HepG2 (cell line): ENCODE results near the gene MAPK11. TPM values are rescaled to one million over a fixed set of nuclear protein-coding genes. Genes with fewer than 3 reads are reported as not detected.

Source experiments
- FOXC1 ChIP-seq: sonication (generic); formaldehyde crosslinking; IDR thresholded peaks from 2 replicates; pipeline ENCODE4 v1.8.0; 2022; ENCODE audit warnings: mild to moderate bottlenecking, missing genetic modification reagents, borderline replicate concordance
- NFIB ChIP-seq: sonication (generic); formaldehyde crosslinking; IDR thresholded peaks from 2 replicates; pipeline ENCODE4 v1.9.0; 2021; ENCODE audit warnings: missing genetic modification reagents, mild to moderate bottlenecking, borderline replicate concordance
- NFYC ChIP-seq: IDR thresholded peaks from 2 replicates; pipeline ENCODE4 v1.6.1; 2016; ENCODE audit warnings: missing genetic modification reagents, missing compliant biosample characterization
- RARG ChIP-seq: sonication (generic); formaldehyde crosslinking; IDR thresholded peaks from 2 replicates; pipeline ENCODE4 v1.4.0; 2020; ENCODE audit warnings: low read depth, mild to moderate bottlenecking, missing genetic modification reagents
- SOX5 ChIP-seq: IDR thresholded peaks from 2 replicates; pipeline ENCODE4 v1.6.1; 2016; ENCODE audit warnings: borderline replicate concordance
- SRF ChIP-seq: IDR thresholded peaks from 2 replicates; pipeline ENCODE4 v1.6.1; 2011; ENCODE audit warnings: mild to moderate bottlenecking, low read depth, low read length, moderate library complexity
- TOE1 ChIP-seq: sonication (generic); formaldehyde crosslinking; IDR thresholded peaks from 2 replicates; pipeline ENCODE4 v1.4.0; 2020; ENCODE audit warnings: mild to moderate bottlenecking, missing genetic modification reagents
- ZNF121 ChIP-seq: sonication (generic); formaldehyde crosslinking; IDR thresholded peaks from 2 replicates; pipeline ENCODE4 v1.5.0; 2020; ENCODE audit warnings: mild to moderate bottlenecking, missing genetic modification reagents
- ZNF224 ChIP-seq: sonication (generic); formaldehyde crosslinking; IDR thresholded peaks from 2 replicates; pipeline ENCODE4 v1.5.0; 2020; ENCODE audit warnings: mild to moderate bottlenecking, missing genetic modification reagents
- ZNF274 ChIP-seq: sonication (generic); formaldehyde crosslinking; IDR thresholded peaks from 2 replicates; pipeline ENCODE4 v1.5.1; 2020; ENCODE audit warnings: mild to moderate bottlenecking, missing genetic modification reagents
- ZNF510 ChIP-seq: sonication (generic); formaldehyde crosslinking; IDR thresholded peaks from 2 replicates; pipeline ENCODE4 v1.4.0; 2020; ENCODE audit warnings: low read depth, mild to moderate bottlenecking, missing genetic modification reagents
- ZNF563 ChIP-seq: sonication (generic); formaldehyde crosslinking; IDR thresholded peaks from 2 replicates; pipeline ENCODE4 v1.8.0; 2022; ENCODE audit warnings: mild to moderate bottlenecking, moderate library complexity, missing genetic modification reagents
- ZNF724P ChIP-seq: sonication (generic); formaldehyde crosslinking; IDR thresholded peaks from 2 replicates; pipeline ENCODE4 v1.8.0; 2022; ENCODE audit warnings: missing genetic modification reagents, borderline replicate concordance
- ZNF790 ChIP-seq: sonication (generic); formaldehyde crosslinking; IDR thresholded peaks from 2 replicates; pipeline ENCODE4 v1.8.0; 2022; ENCODE audit warnings: missing genetic modification reagents, mild to moderate bottlenecking, borderline replicate concordance
- polyA plus RNA-seq, 8 experiments: library from polyadenylated mRNA; depleted of rRNA in 3 of 8; stranded (reverse) in 7 of 8; unstranded in 1 of 8; fragments of >200 nt; fragmentation: Illumina TruSeq in 4 of 8; extraction: Trizol in 4 of 8; gene quantifications; 2 replicates each; pipeline versions ENCODE4 v1.2.1 to v1.2.3, GENCODE V29; 2011 to 2016; ENCODE audit warnings: low read depth in 4 of 8, missing spikeins in 1 of 8, mixed read lengths in 1 of 8; ENCODE audit not compliant: insufficient read depth in 1 of 8
- total RNA-seq, 5 experiments: library from RNA; depleted of rRNA; stranded (reverse); fragments of >200 nt; fragmentation: Illumina TruSeq; extraction: Trizol; gene quantifications; 2 replicates each; pipeline ENCODE4 v1.2.3, GENCODE V29; 2016; ENCODE audit warnings: low read depth in 1 of 5
- TF ChIP-seq, protein P1 (sequence below): sonication (generic); formaldehyde crosslinking; IDR thresholded peaks from 2 replicates; pipeline ENCODE4 v1.4.0; 2020; ENCODE audit warnings: missing genetic modification reagents, borderline replicate concordance
- TF ChIP-seq, protein P2 (sequence below): sonication (generic); formaldehyde crosslinking; IDR thresholded peaks from 2 replicates; pipeline ENCODE4 v1.4.0; 2020; ENCODE audit warnings: missing genetic modification reagents; ENCODE audit errors: not compliant biosample characterization
- TF ChIP-seq, protein P3 (sequence below): sonication (generic); formaldehyde crosslinking; IDR thresholded peaks from 2 replicates; pipeline ENCODE4 v1.9.0; 2021; ENCODE audit warnings: missing genetic modification reagents, mild to moderate bottlenecking, borderline replicate concordance
- TF ChIP-seq, protein P4 (sequence below): IDR thresholded peaks from 2 replicates; pipeline ENCODE4 v1.6.1; 2016; ENCODE audit warnings: missing genetic modification reagents, missing compliant biosample characterization
- TF ChIP-seq, protein P5 (sequence below): sonication (generic); formaldehyde crosslinking; IDR thresholded peaks from 2 replicates; pipeline ENCODE4 v1.5.0; 2020; ENCODE audit warnings: mild to moderate bottlenecking, missing genetic modification reagents
- TF ChIP-seq, protein P6 (sequence below): sonication (generic); formaldehyde crosslinking; IDR thresholded peaks from 2 replicates; pipeline ENCODE4 v1.4.0; 2020; ENCODE audit warnings: missing genetic modification reagents

The MAPK11 gene
- total and polyA plus RNA-seq, 2 of the 13 experiments (the other 11 are each of a cell fraction or from before 2014, with no cell fraction given): 0.15 to 0.17 TPM

DNA sequence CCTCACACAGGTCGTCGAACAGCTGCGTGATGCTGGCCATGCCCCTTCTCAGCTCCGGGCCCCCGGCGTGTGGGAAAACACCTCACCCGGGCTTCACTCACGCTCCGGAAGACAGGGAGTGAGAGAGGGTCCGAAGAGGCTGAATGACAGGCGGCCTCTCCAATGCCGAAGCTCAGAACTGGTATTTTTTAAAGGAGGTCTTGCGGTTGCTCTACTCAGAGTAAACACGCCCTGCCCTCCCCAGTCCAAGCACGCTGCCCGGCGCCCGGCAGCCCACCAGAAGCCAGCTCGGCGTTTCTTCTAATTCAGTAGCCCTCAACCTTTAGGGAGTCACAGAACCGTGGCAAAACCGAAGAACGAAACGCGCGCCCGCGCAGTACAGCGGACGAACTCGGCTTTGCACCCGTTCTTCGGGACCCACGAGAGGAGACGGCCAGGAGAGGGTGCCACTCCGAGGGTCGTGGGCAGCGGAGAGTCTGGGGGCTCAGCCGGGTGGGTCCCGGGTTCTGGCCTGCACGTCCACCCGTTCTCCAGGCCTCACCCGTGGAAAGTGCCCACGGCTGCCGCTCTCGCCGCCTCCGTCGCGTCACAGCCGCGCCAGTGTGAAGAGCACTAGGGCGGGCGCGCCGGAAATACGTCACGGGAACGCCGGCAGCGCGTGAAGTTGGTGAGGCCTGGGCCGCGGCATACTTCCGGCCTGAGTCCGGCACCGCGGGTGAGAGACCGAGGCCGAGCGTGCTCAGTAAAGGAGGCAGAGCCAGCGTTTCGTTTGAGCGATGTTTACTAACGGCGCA, 25.6 kb downstream of the MAPK11 start, which contains the start of gene TUBGCP6 (continued):
- TF ChIP-seq, protein P1, sequence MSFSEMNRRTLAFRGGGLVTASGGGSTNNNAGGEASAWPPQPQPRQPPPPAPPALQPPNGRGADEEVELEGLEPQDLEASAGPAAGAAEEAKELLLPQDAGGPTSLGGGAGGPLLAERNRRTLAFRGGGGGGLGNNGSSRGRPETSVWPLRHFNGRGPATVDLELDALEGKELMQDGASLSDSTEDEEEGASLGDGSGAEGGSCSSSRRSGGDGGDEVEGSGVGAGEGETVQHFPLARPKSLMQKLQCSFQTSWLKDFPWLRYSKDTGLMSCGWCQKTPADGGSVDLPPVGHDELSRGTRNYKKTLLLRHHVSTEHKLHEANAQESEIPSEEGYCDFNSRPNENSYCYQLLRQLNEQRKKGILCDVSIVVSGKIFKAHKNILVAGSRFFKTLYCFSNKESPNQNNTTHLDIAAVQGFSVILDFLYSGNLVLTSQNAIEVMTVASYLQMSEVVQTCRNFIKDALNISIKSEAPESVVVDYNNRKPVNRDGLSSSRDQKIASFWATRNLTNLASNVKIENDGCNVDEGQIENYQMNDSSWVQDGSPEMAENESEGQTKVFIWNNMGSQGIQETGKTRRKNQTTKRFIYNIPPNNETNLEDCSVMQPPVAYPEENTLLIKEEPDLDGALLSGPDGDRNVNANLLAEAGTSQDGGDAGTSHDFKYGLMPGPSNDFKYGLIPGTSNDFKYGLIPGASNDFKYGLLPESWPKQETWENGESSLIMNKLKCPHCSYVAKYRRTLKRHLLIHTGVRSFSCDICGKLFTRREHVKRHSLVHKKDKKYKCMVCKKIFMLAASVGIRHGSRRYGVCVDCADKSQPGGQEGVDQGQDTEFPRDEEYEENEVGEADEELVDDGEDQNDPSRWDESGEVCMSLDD: peak; percentile 61; the same call in 1 of the 2 replicates
- TF ChIP-seq ZNF121 (CRISPR knock-in tag): no peak
- TF ChIP-seq SOX5 (CRISPR knock-in tag): no peak; the same call in 1 of the 2 replicates
- TF ChIP-seq, protein P2, sequence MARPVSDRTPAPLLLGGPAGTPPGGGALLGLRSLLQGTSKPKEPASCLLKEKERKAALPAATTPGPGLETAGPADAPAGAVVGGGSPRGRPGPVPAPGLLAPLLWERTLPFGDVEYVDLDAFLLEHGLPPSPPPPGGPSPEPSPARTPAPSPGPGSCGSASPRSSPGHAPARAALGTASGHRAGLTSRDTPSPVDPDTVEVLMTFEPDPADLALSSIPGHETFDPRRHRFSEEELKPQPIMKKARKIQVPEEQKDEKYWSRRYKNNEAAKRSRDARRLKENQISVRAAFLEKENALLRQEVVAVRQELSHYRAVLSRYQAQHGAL (CRISPR knock-in tag): peak; percentile 64
- TF ChIP-seq, protein P3, sequence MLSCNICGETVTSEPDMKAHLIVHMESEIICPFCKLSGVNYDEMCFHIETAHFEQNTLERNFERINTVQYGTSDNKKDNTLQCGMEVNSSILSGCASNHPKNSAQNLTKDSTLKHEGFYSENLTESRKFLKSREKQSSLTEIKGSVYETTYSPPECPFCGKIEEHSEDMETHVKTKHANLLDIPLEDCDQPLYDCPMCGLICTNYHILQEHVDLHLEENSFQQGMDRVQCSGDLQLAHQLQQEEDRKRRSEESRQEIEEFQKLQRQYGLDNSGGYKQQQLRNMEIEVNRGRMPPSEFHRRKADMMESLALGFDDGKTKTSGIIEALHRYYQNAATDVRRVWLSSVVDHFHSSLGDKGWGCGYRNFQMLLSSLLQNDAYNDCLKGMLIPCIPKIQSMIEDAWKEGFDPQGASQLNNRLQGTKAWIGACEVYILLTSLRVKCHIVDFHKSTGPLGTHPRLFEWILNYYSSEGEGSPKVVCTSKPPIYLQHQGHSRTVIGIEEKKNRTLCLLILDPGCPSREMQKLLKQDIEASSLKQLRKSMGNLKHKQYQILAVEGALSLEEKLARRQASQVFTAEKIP (CRISPR knock-in tag): no peak
- TF ChIP-seq, protein P4, sequence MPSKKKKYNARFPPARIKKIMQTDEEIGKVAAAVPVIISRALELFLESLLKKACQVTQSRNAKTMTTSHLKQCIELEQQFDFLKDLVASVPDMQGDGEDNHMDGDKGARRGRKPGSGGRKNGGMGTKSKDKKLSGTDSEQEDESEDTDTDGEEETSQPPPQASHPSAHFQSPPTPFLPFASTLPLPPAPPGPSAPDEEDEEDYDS (CRISPR knock-in tag): peak; percentile 49; the same call in 1 of the 2 replicates
- 0 out of 2 replicates have a peak, but pooled peaks have one; percentile 45 for TF ChIP-seq RARG (CRISPR knock-in tag)
- TF ChIP-seq, protein P5, sequence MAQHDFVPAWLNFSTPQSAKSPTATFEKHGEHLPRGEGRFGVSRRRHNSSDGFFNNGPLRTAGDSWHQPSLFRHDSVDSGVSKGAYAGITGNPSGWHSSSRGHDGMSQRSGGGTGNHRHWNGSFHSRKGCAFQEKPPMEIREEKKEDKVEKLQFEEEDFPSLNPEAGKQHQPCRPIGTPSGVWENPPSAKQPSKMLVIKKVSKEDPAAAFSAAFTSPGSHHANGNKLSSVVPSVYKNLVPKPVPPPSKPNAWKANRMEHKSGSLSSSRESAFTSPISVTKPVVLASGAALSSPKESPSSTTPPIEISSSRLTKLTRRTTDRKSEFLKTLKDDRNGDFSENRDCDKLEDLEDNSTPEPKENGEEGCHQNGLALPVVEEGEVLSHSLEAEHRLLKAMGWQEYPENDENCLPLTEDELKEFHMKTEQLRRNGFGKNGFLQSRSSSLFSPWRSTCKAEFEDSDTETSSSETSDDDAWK (CRISPR knock-in tag): no peak
- TF ChIP-seq, protein P6, sequence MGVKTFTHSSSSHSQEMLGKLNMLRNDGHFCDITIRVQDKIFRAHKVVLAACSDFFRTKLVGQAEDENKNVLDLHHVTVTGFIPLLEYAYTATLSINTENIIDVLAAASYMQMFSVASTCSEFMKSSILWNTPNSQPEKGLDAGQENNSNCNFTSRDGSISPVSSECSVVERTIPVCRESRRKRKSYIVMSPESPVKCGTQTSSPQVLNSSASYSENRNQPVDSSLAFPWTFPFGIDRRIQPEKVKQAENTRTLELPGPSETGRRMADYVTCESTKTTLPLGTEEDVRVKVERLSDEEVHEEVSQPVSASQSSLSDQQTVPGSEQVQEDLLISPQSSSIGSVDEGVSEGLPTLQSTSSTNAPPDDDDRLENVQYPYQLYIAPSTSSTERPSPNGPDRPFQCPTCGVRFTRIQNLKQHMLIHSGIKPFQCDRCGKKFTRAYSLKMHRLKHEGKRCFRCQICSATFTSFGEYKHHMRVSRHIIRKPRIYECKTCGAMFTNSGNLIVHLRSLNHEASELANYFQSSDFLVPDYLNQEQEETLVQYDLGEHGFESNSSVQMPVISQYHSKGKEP (CRISPR knock-in tag): 0 out of 2 replicates have a peak, but pooled peaks have one; percentile 24
- TF ChIP-seq ZNF274: peak; percentile 71; the same call in 1 of the 2 replicates
- TF ChIP-seq SRF: peak; percentile 82
- TF ChIP-seq ZNF224: 0 out of 2 replicates have a peak, but pooled peaks have one; percentile 21
- TF ChIP-seq FOXC1 (CRISPR knock-in tag): no peak
- no peak for TF ChIP-seq TOE1 (CRISPR knock-in tag)
- TF ChIP-seq NFIB: no peak
- peak; percentile 89 for TF ChIP-seq ZNF563
- TF ChIP-seq ZNF724P: no peak; the same call in 1 of the 2 replicates
- peak; percentile 95 for TF ChIP-seq ZNF790 (CRISPR knock-in tag)
- TF ChIP-seq NFYC (CRISPR knock-in tag): peak; percentile 67
- TF ChIP-seq ZNF510 (CRISPR knock-in tag): peak; percentile 81; the same call in 1 of the 2 replicates
